ENCODE data around the gene NEK8. TPM values are rescaled to one million over a fixed set of nuclear protein-coding genes. Genes with fewer than 3 reads are reported as not detected.
A peak's percentile ranks its signal among the peaks of the same experiment; 100 is the strongest.

Gene NEK8
- total RNA-seq, 2 experiments from 2014 or later: 4.7 to 5.2 TPM

DNA sequence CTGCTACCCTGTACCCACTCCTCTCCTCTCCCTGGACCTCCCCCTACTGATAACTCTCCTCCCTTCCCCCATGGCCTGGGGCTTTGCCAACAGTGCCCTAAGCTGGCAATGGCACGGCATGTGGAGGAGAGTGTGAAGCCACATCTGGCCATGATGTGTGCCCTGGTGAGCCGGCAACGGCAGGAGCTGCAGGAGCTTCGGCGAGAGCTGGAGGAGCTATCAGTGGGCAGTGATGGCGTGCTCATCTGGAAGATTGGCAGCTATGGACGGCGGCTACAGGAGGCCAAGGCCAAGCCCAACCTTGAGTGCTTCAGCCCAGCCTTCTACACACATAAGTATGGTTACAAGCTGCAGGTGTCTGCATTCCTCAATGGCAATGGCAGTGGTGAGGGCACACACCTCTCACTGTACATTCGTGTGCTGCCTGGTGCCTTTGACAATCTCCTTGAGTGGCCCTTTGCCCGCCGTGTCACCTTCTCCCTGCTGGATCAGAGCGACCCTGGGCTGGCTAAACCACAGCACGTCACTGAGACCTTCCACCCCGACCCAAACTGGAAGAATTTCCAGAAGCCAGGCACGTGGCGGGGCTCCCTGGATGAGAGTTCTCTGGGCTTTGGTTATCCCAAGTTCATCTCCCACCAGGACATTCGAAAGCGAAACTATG is 20.4 kb downstream of the NEK8 start:
- no peak overlapping the region for H3K27ac ChIP-seq (ENCODE audit: low read depth in 1 of 2, low read length in 2 of 2)
- DNase-seq (no peak), ATAC-seq (ENCODE audit: poor library complexity) (no peak)
- peaks cover 30% of the 10 kb centered on the region for H3K36me3 ChIP-seq (ENCODE audit: insufficient read depth, low read length)
- no peaks in the 10 kb centered on the region for H3K27me3 ChIP-seq (ENCODE audit: control insufficient read depth in 1 of 2, insufficient read depth in 2 of 2, low read length in 2 of 2)
- H3K9me3 ChIP-seq (ENCODE audit: control insufficient read depth in 1 of 2, insufficient read depth in 1 of 2, low read length in 2 of 2): no peaks in the 10 kb centered on the region
- H3K36me3 Mint-ChIP-seq (ENCODE audit: low read depth): peaks cover 22% of the 10 kb centered on the region
- intact Hi-C loops (cut with DNase I, micrococcal nuclease): loop anchor here in 1 of 2 experiments (10.0 kb wide), 1 partner anchor 836 kb away; the partner anchor contains the start of gene GIT1
- peaks cover 40% of the 10 kb centered on the region for H3K4me1 ChIP-seq (ENCODE audit: insufficient read depth, low read length)
- peak overlapping the region; percentile 3 for H3K4me3 Mint-ChIP-seq
- H3K9me3 Mint-ChIP-seq: no peaks in the 10 kb centered on the region
- H3K27me3 Mint-ChIP-seq: no peaks in the 10 kb centered on the region
- ChIA-PET CTCF (interaction anchor here (0.8 to 12.6 kb wide), 5 partner anchors 22 to 167 kb away, joined by 3 to 373 read pairs (median 3); partner anchors contain the start of genes NEK8 and TLCD1), POLR2A (interaction anchor here (1.0 to 13.8 kb wide), 3 partner anchors 21 to 149 kb away, joined by 4 to 268 read pairs (median 5); partner anchors contain the start of genes FLOT2, NEK8, RPL23A and TLCD1)
- H3K4me1 Mint-ChIP-seq (ENCODE audit: low read depth): peaks cover 30% of the 10 kb centered on the region
- H3K4me3 ChIP-seq (ENCODE audit: low read length): no peak overlapping the region
- TF ChIP-seq, protein P1, sequence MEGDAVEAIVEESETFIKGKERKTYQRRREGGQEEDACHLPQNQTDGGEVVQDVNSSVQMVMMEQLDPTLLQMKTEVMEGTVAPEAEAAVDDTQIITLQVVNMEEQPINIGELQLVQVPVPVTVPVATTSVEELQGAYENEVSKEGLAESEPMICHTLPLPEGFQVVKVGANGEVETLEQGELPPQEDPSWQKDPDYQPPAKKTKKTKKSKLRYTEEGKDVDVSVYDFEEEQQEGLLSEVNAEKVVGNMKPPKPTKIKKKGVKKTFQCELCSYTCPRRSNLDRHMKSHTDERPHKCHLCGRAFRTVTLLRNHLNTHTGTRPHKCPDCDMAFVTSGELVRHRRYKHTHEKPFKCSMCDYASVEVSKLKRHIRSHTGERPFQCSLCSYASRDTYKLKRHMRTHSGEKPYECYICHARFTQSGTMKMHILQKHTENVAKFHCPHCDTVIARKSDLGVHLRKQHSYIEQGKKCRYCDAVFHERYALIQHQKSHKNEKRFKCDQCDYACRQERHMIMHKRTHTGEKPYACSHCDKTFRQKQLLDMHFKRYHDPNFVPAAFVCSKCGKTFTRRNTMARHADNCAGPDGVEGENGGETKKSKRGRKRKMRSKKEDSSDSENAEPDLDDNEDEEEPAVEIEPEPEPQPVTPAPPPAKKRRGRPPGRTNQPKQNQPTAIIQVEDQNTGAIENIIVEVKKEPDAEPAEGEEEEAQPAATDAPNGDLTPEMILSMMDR (IDR thresholded peaks at IDR 0.05): no peak
- no peak overlapping the region for H3K27ac Mint-ChIP-seq

DNA sequence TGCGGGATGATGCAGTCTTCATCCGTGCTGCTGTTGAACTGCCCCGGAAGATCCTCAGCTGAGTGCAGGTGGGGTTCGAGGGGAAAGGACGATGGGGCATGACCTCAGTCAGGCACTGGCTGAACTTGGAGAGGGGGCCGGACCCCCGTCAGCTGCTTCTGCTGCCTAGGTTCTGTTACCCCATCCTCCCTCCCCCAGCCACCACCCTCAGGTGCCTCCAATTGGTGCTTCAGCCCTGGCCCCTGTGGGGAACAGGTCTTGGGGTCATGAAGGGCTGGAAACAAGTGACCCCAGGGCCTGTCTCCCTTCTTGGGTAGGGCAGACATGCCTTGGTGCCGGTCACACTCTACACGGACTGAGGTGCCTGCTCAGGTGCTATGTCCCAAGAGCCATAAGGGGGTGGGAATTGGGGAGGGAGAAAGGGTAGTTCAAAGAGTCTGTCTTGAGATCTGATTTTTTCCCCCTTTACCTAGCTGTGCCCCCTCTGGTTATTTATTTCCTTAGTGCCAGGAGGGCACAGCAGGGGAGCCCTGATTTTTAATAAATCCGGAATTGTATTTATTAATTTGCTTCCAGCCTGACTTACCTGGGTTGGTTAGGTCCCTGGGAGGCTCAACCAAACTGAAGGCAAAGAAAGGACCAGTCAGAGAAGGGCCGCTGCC is 21.1 kb downstream of the NEK8 start:
- TF ChIP-seq, protein P1 (IDR thresholded peaks at IDR 0.05): no peak
- DNase-seq (peak in 1 of 14 experiments; percentile 34), ATAC-seq (ENCODE audit: poor library complexity) (no peak)
- H3K27me3 Mint-ChIP-seq: no peaks in the 10 kb centered on the region
- H3K27me3 ChIP-seq (ENCODE audit: control insufficient read depth in 1 of 2, insufficient read depth in 2 of 2, low read length in 2 of 2): no peaks in the 10 kb centered on the region
- peaks cover 35% of the 10 kb centered on the region for H3K4me1 ChIP-seq (ENCODE audit: insufficient read depth, low read length)
- H3K9me3 ChIP-seq (ENCODE audit: control insufficient read depth in 1 of 2, insufficient read depth in 1 of 2, low read length in 2 of 2): no peaks in the 10 kb centered on the region
- ChIA-PET POLR2A (interaction anchor here (0.6 to 13.8 kb wide), 4 partner anchors 22 to 198 kb away, joined by 3 to 268 read pairs (median 4); partner anchors contain the start of genes FLOT2, NEK8, RPL23A and TLCD1), CTCF (interaction anchor here (0.6 to 12.6 kb wide), 22 partner anchors 9 to 203 kb away, joined by 3 to 373 read pairs (median 4); partner anchors contain the start of genes DHRS13, FLOT2, NEK8 and PHF12)
- intact Hi-C loops (cut with DNase I, micrococcal nuclease): loop anchor here (1.0 to 10.0 kb wide), 2 partner anchors 22 to 835 kb away; partner anchors contain the start of gene GIT1 (in 1 of the 2)
- H3K36me3 Mint-ChIP-seq (ENCODE audit: low read depth): peaks cover 22% of the 10 kb centered on the region
- H3K4me3 ChIP-seq (ENCODE audit: low read length): no peak overlapping the region
- H3K27ac ChIP-seq (ENCODE audit: low read depth in 1 of 2, low read length in 2 of 2): no peak overlapping the region
- no peaks in the 10 kb centered on the region for H3K9me3 Mint-ChIP-seq
- H3K4me1 Mint-ChIP-seq (ENCODE audit: low read depth): peaks cover 29% of the 10 kb centered on the region
- H3K4me3 Mint-ChIP-seq: peak overlapping the region; percentile 42
- peaks cover 30% of the 10 kb centered on the region for H3K36me3 ChIP-seq (ENCODE audit: insufficient read depth, low read length)
- peak overlapping the region; percentile 70 for H3K27ac Mint-ChIP-seq
